Suprapubic skin (tissue), 4 donors: ENCODE data around the gene KCTD20. TPM values are rescaled to one million over a fixed set of nuclear protein-coding genes. Genes with fewer than 3 reads are reported as not detected.

Experiments used
- DNase-seq, 2 donors: peaks; one replicate each; pipeline ENCODE4 v3.0.0-alpha.2; 2019; ENCODE audit warnings: low spot score in 2 of 2
- H3K27ac ChIP-seq: fragments of 200-600 bp; sonication (generic); one replicate; pipeline ENCODE4 v1.5.1; 2019
- H3K27me3 ChIP-seq: fragments of 200-600 bp; sonication (generic); one replicate; pipeline ENCODE4 v1.5.1; 2019
- H3K36me3 ChIP-seq: fragments of 200-600 bp; sonication (generic); one replicate; pipeline ENCODE4 v1.5.1; 2019
- H3K4me1 ChIP-seq: fragments of 200-600 bp; sonication (generic); one replicate; pipeline ENCODE4 v1.5.1; 2019
- H3K4me3 ChIP-seq: fragments of 200-600 bp; sonication (generic); one replicate; pipeline ENCODE4 v1.5.1; 2019; ENCODE audit warnings: mild to moderate bottlenecking
- H3K9me3 ChIP-seq: fragments of 200-600 bp; sonication (generic); one replicate; pipeline ENCODE4 v1.5.1; 2019
- EP300 ChIP-seq: sonication (generic); formaldehyde crosslinking; IDR thresholded peaks from one replicate; pipeline ENCODE4 v1.6.1; 2017; ENCODE audit warnings: antibody characterized with exemption
- POLR2A ChIP-seq, 2 donors: fragments of 450-650 bp; IDR thresholded peaks; one replicate each; pipeline ENCODE4 v1.6.1; 2017; ENCODE audit warnings: antibody characterized with exemption in 2 of 2, mild to moderate bottlenecking in 2 of 2, moderate library complexity in 2 of 2
- POLR2AphosphoS5 ChIP-seq, 3 donors: sonication (generic); formaldehyde crosslinking; IDR thresholded peaks; one replicate each; pipeline ENCODE4 v1.6.1; 2017; ENCODE audit warnings: antibody characterized with exemption in 3 of 3
- WGBS: methylation state at CpG from one replicate; pipeline ENCODE4 v1.1.5; 2018; 5-methylcytosine and 5-hydroxymethylcytosine counted together
- total RNA-seq, 4 donors: library from RNA; depleted of rRNA; stranded (reverse); fragments of >200 nt; gene quantifications; one replicate each; pipeline ENCODE4 v1.1.0, GENCODE V29; 2016
- TF ChIP-seq, protein P1 (sequence below), 2 donors: fragments of 200-600 bp in 1 of 2; fragments of 450-650 bp in 1 of 2; sonication (generic) in 1 of 2; IDR thresholded peaks; one replicate each; pipeline ENCODE4 v1.5.1; 2016 to 2019; ENCODE audit warnings: antibody characterized with exemption in 2 of 2, mild to moderate bottlenecking in 1 of 2, moderate library complexity in 1 of 2

Gene KCTD20
- total RNA-seq, 4 donors from 2014 or later = 39.3 to 63.3 (median 56.9) TPM

DNA sequence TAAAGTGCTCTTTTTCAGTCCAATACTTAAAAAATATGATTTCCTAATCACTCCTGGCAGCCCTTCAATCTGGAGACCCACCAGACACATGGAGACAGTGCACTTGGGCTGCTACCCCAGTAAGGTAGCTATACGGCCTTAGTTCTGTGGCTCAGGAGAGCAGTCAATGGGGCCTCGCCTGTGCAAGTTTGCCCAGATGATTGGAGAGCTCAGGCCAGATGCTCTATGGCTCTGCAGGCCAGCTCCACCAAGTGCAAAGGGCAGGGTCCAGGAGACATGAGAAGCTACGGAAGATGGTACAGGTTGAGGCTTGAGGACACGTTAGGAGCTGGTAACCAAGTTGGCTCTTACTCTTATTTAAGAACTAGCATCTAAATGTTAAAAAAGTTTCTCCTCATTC is 73.8 kb downstream of the KCTD20 start:
- H3K27me3 ChIP-seq = no peaks in the 10 kb centered on the region
- no peak for TF ChIP-seq EP300
- WGBS = 69% methylated on average over 4 of the region's 4 CpGs
- DNase-seq = no peak
- peaks cover 8% of the 10 kb centered on the region for H3K4me1 ChIP-seq
- no peaks in the 10 kb centered on the region for H3K9me3 ChIP-seq
- H3K27ac ChIP-seq = no peak overlapping the region
- peaks cover 64% of the 10 kb centered on the region for H3K36me3 ChIP-seq
- H3K4me3 ChIP-seq = no peak overlapping the region

DNA sequence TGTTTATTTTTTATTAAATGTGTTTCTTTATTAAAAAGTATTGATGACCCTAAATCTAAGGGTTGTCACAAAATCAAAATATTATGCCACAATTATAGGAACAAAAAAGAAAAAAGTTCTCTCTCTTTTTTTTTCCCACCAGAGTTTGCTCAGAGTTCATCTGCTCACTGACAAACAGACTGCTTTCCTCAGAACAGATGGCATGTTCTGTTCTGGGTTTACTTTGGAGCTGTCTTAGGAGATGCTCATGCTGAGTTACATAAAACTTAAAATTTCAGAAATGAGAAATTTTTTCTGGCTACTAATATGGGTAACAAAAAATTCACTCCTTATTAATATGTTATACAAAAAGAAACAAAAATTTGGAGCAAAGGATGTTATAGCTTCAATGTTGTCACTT is 74.2 kb downstream of the KCTD20 start:
- Histone ChIP-seq H3K27me3 (no peaks in the 10 kb centered on the region), H3K36me3 (peaks cover 63% of the 10 kb centered on the region), H3K27ac (no peak overlapping the region)

DNA sequence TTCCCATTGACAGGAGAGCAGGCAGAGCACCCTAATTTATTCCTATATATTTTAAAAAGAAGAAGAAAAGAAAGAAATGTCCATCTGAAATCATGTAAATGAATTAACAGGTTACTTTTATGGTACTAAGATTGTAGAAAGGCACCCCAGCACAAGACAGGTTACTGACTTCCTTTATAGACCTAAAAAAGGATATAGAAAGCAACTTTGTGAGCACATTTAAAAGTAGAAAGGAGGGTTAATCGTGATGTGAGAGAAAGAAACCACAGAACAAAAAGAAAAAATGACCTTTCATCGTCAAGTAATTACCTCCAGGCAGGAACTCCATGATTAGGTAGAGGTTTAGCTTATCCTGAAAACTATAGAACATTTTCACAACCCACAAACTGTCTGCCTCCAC is 74.6 kb downstream of the KCTD20 start:
- Histone ChIP-seq H3K4me1 (peaks cover 8% of the 10 kb centered on the region), H3K27ac (no peak overlapping the region), H3K4me3 (no peak overlapping the region), H3K27me3 (no peaks in the 10 kb centered on the region), H3K9me3 (no peaks in the 10 kb centered on the region), H3K36me3 (peaks cover 64% of the 10 kb centered on the region)
- DNase-seq = no peak
- 81% methylated on average over 2 of the region's 2 CpGs for WGBS
- no peak for TF ChIP-seq EP300
- no peak for TF ChIP-seq POLR2AphosphoS5 (IDR thresholded peaks at IDR 0.05)
- no peak for TF ChIP-seq POLR2A (IDR thresholded peaks at IDR 0.05)
- TF ChIP-seq, protein P1, sequence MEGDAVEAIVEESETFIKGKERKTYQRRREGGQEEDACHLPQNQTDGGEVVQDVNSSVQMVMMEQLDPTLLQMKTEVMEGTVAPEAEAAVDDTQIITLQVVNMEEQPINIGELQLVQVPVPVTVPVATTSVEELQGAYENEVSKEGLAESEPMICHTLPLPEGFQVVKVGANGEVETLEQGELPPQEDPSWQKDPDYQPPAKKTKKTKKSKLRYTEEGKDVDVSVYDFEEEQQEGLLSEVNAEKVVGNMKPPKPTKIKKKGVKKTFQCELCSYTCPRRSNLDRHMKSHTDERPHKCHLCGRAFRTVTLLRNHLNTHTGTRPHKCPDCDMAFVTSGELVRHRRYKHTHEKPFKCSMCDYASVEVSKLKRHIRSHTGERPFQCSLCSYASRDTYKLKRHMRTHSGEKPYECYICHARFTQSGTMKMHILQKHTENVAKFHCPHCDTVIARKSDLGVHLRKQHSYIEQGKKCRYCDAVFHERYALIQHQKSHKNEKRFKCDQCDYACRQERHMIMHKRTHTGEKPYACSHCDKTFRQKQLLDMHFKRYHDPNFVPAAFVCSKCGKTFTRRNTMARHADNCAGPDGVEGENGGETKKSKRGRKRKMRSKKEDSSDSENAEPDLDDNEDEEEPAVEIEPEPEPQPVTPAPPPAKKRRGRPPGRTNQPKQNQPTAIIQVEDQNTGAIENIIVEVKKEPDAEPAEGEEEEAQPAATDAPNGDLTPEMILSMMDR (IDR thresholded peaks at IDR 0.05) = no peak

More for the DNA sequence above, 74.2 kb downstream of the KCTD20 start:
- Histone ChIP-seq H3K9me3 (no peaks in the 10 kb centered on the region), H3K4me3 (no peak overlapping the region), H3K4me1 (peaks cover 8% of the 10 kb centered on the region)
- no peak for DNase-seq
- TF ChIP-seq POLR2AphosphoS5 (IDR thresholded peaks at IDR 0.05) (no peak), EP300 (no peak), POLR2A (IDR thresholded peaks at IDR 0.05) (no peak)
- TF ChIP-seq, protein P1 (IDR thresholded peaks at IDR 0.05) = no peak

DNA sequence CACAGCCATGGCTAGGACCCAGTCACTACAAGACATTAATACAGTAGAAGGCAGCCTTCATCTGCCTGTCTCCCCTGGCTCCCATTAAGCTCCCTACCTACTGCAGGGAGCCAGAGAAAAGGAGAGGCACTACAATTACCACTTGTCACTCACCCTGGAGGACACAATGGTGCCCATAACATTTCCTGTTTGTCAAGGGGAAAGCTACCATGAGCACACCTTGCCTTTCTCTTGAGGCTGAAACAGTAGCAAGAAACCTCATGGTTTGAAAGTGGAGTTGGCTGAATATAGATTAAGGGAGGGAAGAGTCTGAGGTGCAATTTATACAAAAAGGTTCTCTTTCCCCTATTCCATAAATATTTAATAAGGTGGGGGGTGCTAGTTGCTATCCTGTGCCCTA is 76.6 kb downstream of the KCTD20 start:
- DNase-seq = no peak
- Histone ChIP-seq H3K9me3 (no peaks in the 10 kb centered on the region), H3K27me3 (no peaks in the 10 kb centered on the region), H3K27ac (no peak overlapping the region), H3K4me1 (peaks cover 8% of the 10 kb centered on the region), H3K36me3 (peaks cover 67% of the 10 kb centered on the region), H3K4me3 (no peak overlapping the region)
- TF ChIP-seq POLR2A (IDR thresholded peaks at IDR 0.05) (no peak), EP300 (no peak), POLR2AphosphoS5 (IDR thresholded peaks at IDR 0.05) (no peak)
- TF ChIP-seq, protein P1 (IDR thresholded peaks at IDR 0.05) = no peak

DNA sequence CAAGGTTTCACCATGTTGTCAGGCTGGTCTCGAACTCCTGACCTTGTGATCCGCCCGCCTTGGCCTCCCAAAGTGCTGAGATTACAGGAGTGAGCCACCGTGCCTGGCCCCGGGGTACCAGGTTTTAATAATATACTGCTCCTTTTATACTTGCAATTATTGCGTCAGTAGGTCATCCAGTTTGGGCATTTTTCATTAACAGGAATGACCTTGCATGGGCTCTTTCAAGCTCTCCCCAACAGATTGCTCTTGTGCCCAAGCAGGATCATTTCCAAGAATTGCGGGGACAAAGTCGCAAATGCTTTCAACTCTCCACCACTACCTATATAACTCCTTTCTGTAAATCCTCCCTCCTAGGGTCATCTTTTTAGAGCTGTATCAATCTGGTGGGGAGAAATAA is 80.7 kb downstream of the KCTD20 start:
- H3K27ac ChIP-seq = no peak overlapping the region
- TF ChIP-seq, protein P1 (IDR thresholded peaks at IDR 0.05) = no peak
- no peak for TF ChIP-seq POLR2A (IDR thresholded peaks at IDR 0.05)
- no peak for TF ChIP-seq POLR2AphosphoS5 (IDR thresholded peaks at IDR 0.05)
- no peak for TF ChIP-seq EP300
- H3K27me3 ChIP-seq = no peaks in the 10 kb centered on the region
- peaks cover 61% of the 10 kb centered on the region for H3K36me3 ChIP-seq
- peaks cover 4% of the 10 kb centered on the region for H3K4me1 ChIP-seq
- DNase-seq = no peak
- H3K9me3 ChIP-seq = no peaks in the 10 kb centered on the region
- WGBS = 96% methylated on average over 8 of the region's 8 CpGs
- no peak overlapping the region for H3K4me3 ChIP-seq

DNA sequence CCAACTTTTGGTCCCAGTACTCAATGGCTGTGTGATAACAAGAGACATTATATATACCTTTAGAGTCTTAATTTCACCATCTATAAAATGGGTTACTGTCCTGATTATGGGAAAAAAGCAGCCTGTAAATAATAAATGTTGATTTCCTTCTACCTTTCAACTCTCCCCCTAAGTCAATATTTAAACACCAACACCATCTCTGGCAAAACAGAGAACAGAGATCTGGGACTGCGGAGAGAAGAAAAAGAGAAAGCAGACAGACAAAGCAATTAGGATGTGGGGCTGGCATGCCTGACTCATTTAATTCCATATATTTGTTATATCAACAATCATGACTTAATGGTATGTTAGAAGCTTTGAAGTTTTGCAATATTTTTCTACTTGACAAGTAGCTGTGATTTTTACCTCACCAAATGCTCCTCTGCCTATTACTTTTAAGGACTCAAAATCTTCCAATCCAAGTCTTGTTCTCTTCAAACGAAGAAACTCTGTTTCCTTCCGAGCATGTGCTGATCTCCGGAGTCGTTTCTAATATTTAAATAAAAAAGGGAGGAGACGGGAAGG is 81.2 kb downstream of the KCTD20 start:
- H3K27ac ChIP-seq = no peak overlapping the region
- no peaks in the 10 kb centered on the region for H3K27me3 ChIP-seq
- WGBS = 77% methylated on average over 6 of the region's 6 CpGs

More for the DNA sequence above, 81.2 kb downstream of the KCTD20 start:
- Histone ChIP-seq H3K36me3 (peaks cover 56% of the 10 kb centered on the region), H3K9me3 (no peaks in the 10 kb centered on the region), H3K4me1 (peaks cover 4% of the 10 kb centered on the region), H3K4me3 (no peak overlapping the region)
- no peak for TF ChIP-seq POLR2AphosphoS5 (IDR thresholded peaks at IDR 0.05)
- TF ChIP-seq EP300 = no peak
- TF ChIP-seq, protein P1 (IDR thresholded peaks at IDR 0.05) = no peak
- no peak for TF ChIP-seq POLR2A (IDR thresholded peaks at IDR 0.05)
- DNase-seq = no peak
